GM18498 (cell line): ENCODE measurements around the gene TEDC1.

ENCODE experiments used
- ATAC-seq: cut with Tn5 transposase; IDR thresholded peaks from one replicate; pipeline ENCODE4 v1.9.1; 2021; ENCODE audit warnings: mild to moderate bottlenecking, moderate library complexity; ENCODE audit not compliant: unreplicated experiment

The TEDC1 gene

GRCh38 chr14:105473677-105474482 lies 17.2 kb upstream of the TEDC1 start:
- ATAC-seq = no peak

GRCh38 chr14:105474483-105475268 lies 16.4 kb upstream of the TEDC1 start, which contains the start of gene CRIP2:
Gene CRIP2 (plus strand): TSS chr14:105474821. CDS start chr14:105474863, 42 bp downstream.
- ATAC-seq = no peak

- ATAC-seq = no peak
Observed at GRCh38 chr14:105475269-105476096, 15.6 kb upstream of the TEDC1 start.

- no peak for ATAC-seq
Observed at GRCh38 chr14:105476097-105476830, 14.8 kb upstream of the TEDC1 start.

- no peak for ATAC-seq
Observed at GRCh38 chr14:105476831-105477659, 14.0 kb upstream of the TEDC1 start.

- ATAC-seq = no peak
Observed at GRCh38 chr14:105477660-105478397, 13.2 kb upstream of the TEDC1 start.

GRCh38 chr14:105478398-105479251 lies 12.4 kb upstream of the TEDC1 start:
- no peak for ATAC-seq

- ATAC-seq = no peak
Observed at GRCh38 chr14:105479431-105480158, 11.5 kb upstream of the TEDC1 start.

GRCh38 chr14:105480199-105480746 lies 10.8 kb upstream of the TEDC1 start:
- ATAC-seq = no peak

GRCh38 chr14:105480807-105481801 lies 9.9 kb upstream of the TEDC1 start:
- peak; percentile 57 for ATAC-seq

- ATAC-seq = peak; percentile 55
Observed at GRCh38 chr14:105481886-105482457, 9.1 kb upstream of the TEDC1 start.

- ATAC-seq = no peak
Observed at GRCh38 chr14:105482486-105483110, 8.4 kb upstream of the TEDC1 start.

- no peak for ATAC-seq
Observed at GRCh38 chr14:105483300-105484068, 7.6 kb upstream of the TEDC1 start.
